Keratinocyte (primary cell): Measurements from ENCODE around the gene AKR1A1. TPM values are rescaled to one million over a fixed set of nuclear protein-coding genes. Genes with fewer than 3 reads are reported as not detected.
A peak's percentile ranks its signal among the peaks of the same experiment; 100 is the strongest.
"Not testable (repeated sequence)": the region's sequence is repeated elsewhere in the genome, so short reads cannot be mapped to it uniquely, and the experiment has no call there.

Source experiments
- DNase-seq: peaks from one replicate; pipeline ENCODE4 v3.0.0-alpha.2; 2011; ENCODE audit warnings: low read depth, missing footprints, low spot score
- FAIRE-seq: peaks from 2 replicates; lab custom pipeline; 2011; peaks lifted over from hg19 to GRCh38; lab: Jason Lieb, UNC
- H2AFZ ChIP-seq: 2 replicates; pipeline ENCODE4 v1.6.0; 2012; ENCODE audit warnings: low read length, control low read depth, inconsistent platforms; ENCODE audit not compliant: control insufficient read depth
- H3K27ac ChIP-seq: 2 replicates; pipeline ENCODE4 v1.5.1; 2011; ENCODE audit warnings: low read length; ENCODE audit not compliant: control insufficient read depth, insufficient read depth
- H3K27me3 ChIP-seq: 3 replicates; pipeline ENCODE4 v1.6.0; 2011; ENCODE audit warnings: low read length; ENCODE audit not compliant: control insufficient read depth, insufficient read depth; ENCODE audit errors: extremely low read depth
- H3K36me3 ChIP-seq, 2 experiments: 2 replicates in 1 of 2; 3 replicates in 1 of 2; pipeline ENCODE4 v1.5.1; 2011; ENCODE audit warnings: low read length in 2 of 2, mild to moderate bottlenecking in 1 of 2; ENCODE audit not compliant: control insufficient read depth in 2 of 2, insufficient read depth in 2 of 2; ENCODE audit errors: extremely low read depth in 1 of 2
- H3K4me1 ChIP-seq: 3 replicates; pipeline ENCODE4 v1.5.1; 2011; ENCODE audit warnings: low read length; ENCODE audit not compliant: control insufficient read depth, insufficient read depth; ENCODE audit errors: extremely low read depth
- H3K4me2 ChIP-seq: 3 replicates; pipeline ENCODE4 v1.6.0; 2011; ENCODE audit warnings: low read depth, low read length; ENCODE audit not compliant: control insufficient read depth, insufficient read depth; ENCODE audit errors: extremely low read depth
- H3K4me3 ChIP-seq, 3 experiments: fragments of 200-600 bp in 1 of 3; sonication (generic) in 1 of 3; 2 replicates in 2 of 3; 3 replicates in 1 of 3; pipeline ENCODE4 v1.5.1; 2011 to 2016; ENCODE audit warnings: low read length in 3 of 3, mild to moderate bottlenecking in 3 of 3, control low read depth in 2 of 3, inconsistent platforms in 1 of 3, low read depth in 1 of 3, mixed read lengths in 1 of 3, mixed run types in 1 of 3, moderate library complexity in 1 of 3; ENCODE audit not compliant: control insufficient read depth in 2 of 3, insufficient read depth in 2 of 3; ENCODE audit errors: extremely low read depth in 1 of 3
- H3K79me2 ChIP-seq: 2 replicates; pipeline ENCODE4 v1.6.0; 2012; ENCODE audit warnings: low read length; ENCODE audit not compliant: control insufficient read depth, insufficient read depth
- H3K9ac ChIP-seq: 3 replicates; pipeline ENCODE4 v1.6.0; 2011; ENCODE audit warnings: low read length; ENCODE audit not compliant: control insufficient read depth, insufficient read depth; ENCODE audit errors: extremely low read depth
- H3K9me1 ChIP-seq: 3 replicates; pipeline ENCODE4 v1.6.0; 2011; ENCODE audit warnings: low read length; ENCODE audit not compliant: control insufficient read depth, insufficient read depth; ENCODE audit errors: extremely low read depth
- H3K9me3 ChIP-seq: 2 replicates; pipeline ENCODE4 v1.5.1; 2012; ENCODE audit warnings: low read depth, low read length; ENCODE audit not compliant: control insufficient read depth
- H4K20me1 ChIP-seq: 3 replicates; pipeline ENCODE4 v1.6.0; 2011; ENCODE audit warnings: low read length; ENCODE audit not compliant: control insufficient read depth, insufficient read depth; ENCODE audit errors: extremely low read depth
- CTCF ChIP-seq, 3 experiments: IDR thresholded peaks in 1 of 3; conservative IDR thresholded peaks in 1 of 3; optimal IDR thresholded peaks in 1 of 3; 2 replicates in 2 of 3; 3 replicates in 1 of 3; pipeline versions ENCODE3 to v1.5.1; 2011; ENCODE audit warnings: low read length in 3 of 3, mild to moderate bottlenecking in 3 of 3, moderate library complexity in 2 of 3, control low read depth in 1 of 3, inconsistent platforms in 1 of 3; ENCODE audit not compliant: insufficient read depth in 2 of 3; ENCODE audit errors: extremely low read depth in 1 of 3
- EZH2 ChIP-seq: IDR thresholded peaks from one replicate; pipeline ENCODE4 v1.6.1; 2012; ENCODE audit warnings: inconsistent platforms, mild to moderate bottlenecking, low read length, moderate library complexity
- dilution Hi-C: fragments of 300-500 bp; cut with MboI; formaldehyde crosslinking; loops from one replicate; pipeline ENCODE4 v1.7.0; 2020; ENCODE audit warnings: low sequenced_read_pairs; ENCODE audit not compliant: extremely low pct_ligation_motif_present
- polyA plus RNA-seq, 5 experiments: library from polyadenylated mRNA; depleted of rRNA in 3 of 5; stranded (reverse) in 3 of 5; stranded (forward) in 1 of 5; unstranded in 1 of 5; fragments of >200 nt; gene quantifications; 1 replicate in 1 of 5; 2 replicates in 3 of 5; 3 replicates in 1 of 5; pipeline versions ENCODE4 v1.2.1 to v1.2.3, GENCODE V29; 2011 to 2012; ENCODE audit warnings: missing spikeins in 2 of 5, low read depth in 1 of 5, low replicate concordance in 1 of 5

The AKR1A1 gene
- polyA plus RNA-seq, 1 donor (not counting 4 experiments of a cell fraction or from before 2014, with no cell fraction given): 107 TPM

GRCh38 chr1:45518910-45519309 is 31.7 kb upstream of the AKR1A1 start:
- peaks cover 53% of the 10 kb centered on the region for H3K79me2 ChIP-seq
- H4K20me1 ChIP-seq: peaks cover 21% of the 10 kb centered on the region
- FAIRE-seq (no peak), DNase-seq (no peak)
- peak overlapping the region; percentile 88 for H3K4me2 ChIP-seq
- no peak overlapping the region for H3K27ac ChIP-seq
- no peak overlapping the region for H2AFZ ChIP-seq
- no peaks in the 10 kb centered on the region for H3K27me3 ChIP-seq
- H3K9me1 ChIP-seq: no peaks in the 10 kb centered on the region
- peak overlapping the region in 2 of 3 experiments; percentile 33 to 34 for H3K4me3 ChIP-seq
- no peaks in the 10 kb centered on the region for H3K9me3 ChIP-seq
- peaks cover 19 to 33% of the 10 kb centered on the region in 2 experiments for H3K36me3 ChIP-seq
- dilution Hi-C loops: no loop called here
- TF ChIP-seq CTCF (optimal IDR thresholded peaks at IDR 0.05 in 1 of 3, IDR thresholded peaks at IDR 0.05 in 1 of 3, conservative IDR thresholded peaks at IDR 0.05 in 1 of 3; ENCODE audit: extremely low read depth in 1 of 3, insufficient read depth in 2 of 3, low read length in 3 of 3) (no peak), EZH2 (no peak)
- H3K9ac ChIP-seq: peak overlapping the region; percentile 9
- peaks cover 28% of the 10 kb centered on the region for H3K4me1 ChIP-seq

- H3K9ac ChIP-seq: not testable (repeated sequence)
Measured at GRCh38 chr1:45519774-45520173, 30.9 kb upstream of the AKR1A1 start.

More at GRCh38 chr1:45519774-45520173, 30.9 kb upstream of the AKR1A1 start:
- Histone ChIP-seq H3K79me2 (peaks cover 52% of the 10 kb centered on the region), H3K36me3 (peaks cover 15 to 31% of the 10 kb centered on the region in 2 experiments), H4K20me1 (peaks cover 21% of the 10 kb centered on the region), H3K4me1 (peaks cover 28% of the 10 kb centered on the region), H3K4me2 (peak overlapping the region; percentile 88), H3K4me3 (peak overlapping the region; percentile 77 to 100 (median 92))
- H3K9me3 ChIP-seq, H2AFZ ChIP-seq, FAIRE-seq, H3K27me3 ChIP-seq, dilution Hi-C loops, H3K9me1 ChIP-seq, H3K27ac ChIP-seq, DNase-seq: not testable (repeated sequence)
